Uterus (tissue), 4 donors: ENCODE measurements around the gene YARS2. TPM values are rescaled to one million over a fixed set of nuclear protein-coding genes. Genes with fewer than 3 reads are reported as not detected.

Experiments used
- DNase-seq, 2 donors: peaks; one replicate each; pipeline ENCODE4 v3.0.0-alpha.2; 2019 to 2020
- H3K27ac ChIP-seq, 2 donors: fragments of 200-600 bp; sonication (generic); 1 replicate in 1 of 2; 2 replicates in 1 of 2; pipeline ENCODE4 v1.5.1; 2016 to 2018
- H3K27me3 ChIP-seq, 2 donors: fragments of 200-600 bp; sonication (generic); one replicate each; pipeline ENCODE4 v1.5.1; 2018 to 2019; ENCODE audit warnings: control low read depth in 1 of 2
- H3K36me3 ChIP-seq, 2 donors: fragments of 200-600 bp; sonication (generic); one replicate each; pipeline ENCODE4 v1.5.1; 2019; ENCODE audit warnings: control low read depth in 1 of 2
- H3K4me1 ChIP-seq, 2 donors: fragments of 200-600 bp; sonication (generic); one replicate each; pipeline ENCODE4 v1.5.1; 2018 to 2019; ENCODE audit warnings: control low read depth in 1 of 2
- H3K4me3 ChIP-seq, 2 donors: fragments of 200-600 bp; sonication (generic); 1 replicate in 1 of 2; 2 replicates in 1 of 2; pipeline ENCODE4 v1.5.1; 2018 to 2019; ENCODE audit warnings: mild to moderate bottlenecking in 1 of 2
- H3K9me3 ChIP-seq, 2 donors: fragments of 200-600 bp; sonication (generic); one replicate each; pipeline ENCODE4 v1.5.1; 2019; ENCODE audit warnings: control low read depth in 1 of 2
- CTCF ChIP-seq, 4 experiments: fragments of 200-600 bp in 2 of 4; fragments of 450-650 bp in 2 of 4; sonication (generic) in 2 of 4; IDR thresholded peaks; one replicate each; pipeline ENCODE4 v1.5.1; 2016 to 2019; ENCODE audit warnings: antibody characterized with exemption in 4 of 4, mild to moderate bottlenecking in 2 of 4, moderate library complexity in 1 of 4
- POLR2A ChIP-seq, 2 donors: fragments of 450-650 bp; IDR thresholded peaks; one replicate each; pipeline ENCODE4 v1.6.1; 2016; ENCODE audit warnings: antibody characterized with exemption in 2 of 2, mild to moderate bottlenecking in 1 of 2, moderate library complexity in 1 of 2
- intact Hi-C: fragments of 100-400 bp; cut with DNase I; formaldehyde crosslinking; loops from one replicate; pipeline ENCODE4 v1.15.1; 2023; ENCODE audit warnings: low total_unique reads
- total RNA-seq, 4 donors: library from RNA; depleted of rRNA in 3 of 4; stranded (reverse); fragments of >200 nt in 3 of 4; gene quantifications; one replicate each; pipeline versions ENCODE4 v1.1.0 to v1.2.4, GENCODE V29; 2014 to 2023
- donor health status: DM: yes; HTN: yes; CAD: no.

The YARS2 gene
- total RNA-seq, 4 donors from 2014 or later: 14.3 to 40.0 (median 15.2) TPM

- no peaks in the 10 kb centered on the region for H3K36me3 ChIP-seq
- no peaks in the 10 kb centered on the region for H3K4me1 ChIP-seq
- intact Hi-C loops: no loop called here
- no peaks in the 10 kb centered on the region for H3K27me3 ChIP-seq
- peak; percentile 20 to 50 (median 46) for TF ChIP-seq CTCF (IDR thresholded peaks at IDR 0.05)
- TF ChIP-seq POLR2A (IDR thresholded peaks at IDR 0.05): no peak
- DNase-seq: peak; percentile 36 to 55
- H3K9me3 ChIP-seq: no peaks in the 10 kb centered on the region
- H3K27ac ChIP-seq: peak overlapping the region; percentile 89 to 96
- peak overlapping the region; percentile 69 to 87 for H3K4me3 ChIP-seq
Measured at GRCh38 chr12:32755051-32755653, 545 bp downstream of the YARS2 start.

DNA sequence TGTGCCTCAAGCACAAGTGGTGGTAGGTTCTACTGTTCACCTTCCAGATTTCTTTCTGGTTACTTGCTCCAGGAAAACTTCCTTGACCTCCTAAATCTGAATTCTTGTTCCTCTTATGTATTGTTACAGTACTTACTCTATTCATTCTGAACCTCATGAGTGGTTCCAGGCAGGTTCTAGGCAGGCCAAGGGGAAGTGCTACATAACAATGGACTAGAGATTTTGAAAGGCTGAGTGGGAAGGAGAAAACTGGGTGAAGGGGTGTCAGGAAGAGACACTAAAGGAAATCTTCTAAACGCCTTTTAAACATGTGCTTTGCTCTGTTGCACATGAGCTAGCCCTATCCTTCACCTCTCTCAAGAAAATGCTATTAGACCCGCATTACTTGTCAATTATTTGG lies 1.6 kb downstream of the YARS2 start:
- TF ChIP-seq POLR2A (IDR thresholded peaks at IDR 0.05): no peak
- no peak for TF ChIP-seq CTCF (IDR thresholded peaks at IDR 0.05)
- H3K36me3 ChIP-seq: no peaks in the 10 kb centered on the region
- no peak overlapping the region for H3K27ac ChIP-seq
- H3K4me1 ChIP-seq: no peaks in the 10 kb centered on the region
- intact Hi-C loops: no loop called here
- no peaks in the 10 kb centered on the region for H3K9me3 ChIP-seq
- H3K4me3 ChIP-seq: no peak overlapping the region
- H3K27me3 ChIP-seq: no peaks in the 10 kb centered on the region
- DNase-seq: no peak

DNA sequence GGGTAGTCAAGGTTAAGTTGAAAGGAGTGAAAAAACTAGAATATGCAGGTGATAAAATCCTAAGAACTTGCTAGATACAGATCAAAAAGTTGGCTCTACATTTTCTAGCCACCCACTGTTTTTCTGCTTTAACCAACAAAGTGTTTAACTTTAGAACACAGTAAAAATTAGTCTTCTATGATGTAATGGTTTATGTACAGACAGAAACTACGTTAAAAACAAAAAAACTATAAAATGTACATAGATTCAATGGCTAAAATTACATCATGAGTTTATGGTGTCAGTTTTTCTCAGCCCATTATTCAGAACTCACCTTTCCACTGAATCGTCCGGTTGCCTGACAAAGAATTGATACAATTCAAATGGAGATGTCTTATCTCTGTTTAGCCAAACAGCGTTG lies 2.1 kb downstream of the YARS2 start:
- Histone ChIP-seq H3K9me3 (no peaks in the 10 kb centered on the region), H3K36me3 (no peaks in the 10 kb centered on the region), H3K27ac (no peak overlapping the region), H3K27me3 (no peaks in the 10 kb centered on the region), H3K4me1 (no peaks in the 10 kb centered on the region), H3K4me3 (no peak overlapping the region)
- intact Hi-C loops: no loop called here
- no peak for DNase-seq
- TF ChIP-seq CTCF (IDR thresholded peaks at IDR 0.05) (no peak), POLR2A (IDR thresholded peaks at IDR 0.05) (no peak)

DNA sequence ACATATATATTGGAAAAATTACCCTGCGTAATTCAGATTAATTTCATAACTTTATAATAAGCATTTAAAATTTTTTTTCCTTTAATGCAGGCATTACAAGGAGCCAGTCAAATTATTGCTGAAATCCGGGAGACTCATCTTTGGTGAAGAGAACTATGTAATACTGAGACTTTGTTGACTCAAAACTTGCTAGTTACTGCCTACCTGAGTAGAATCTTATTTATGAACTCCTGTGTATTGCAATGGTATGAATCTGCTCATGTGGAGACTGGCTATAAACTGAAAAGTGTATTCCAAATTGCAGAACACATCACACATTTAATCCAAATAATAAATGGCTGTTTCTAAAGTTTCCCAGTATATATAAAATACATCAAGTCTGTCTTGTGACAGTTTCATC lies 12.4 kb downstream of the YARS2 start:
- Histone ChIP-seq H3K27ac (no peak overlapping the region), H3K36me3 (peaks cover 0 to 2% of the 10 kb centered on the region in 2 donors), H3K4me1 (no peaks in the 10 kb centered on the region), H3K27me3 (no peaks in the 10 kb centered on the region), H3K9me3 (no peaks in the 10 kb centered on the region), H3K4me3 (no peak overlapping the region)
- no peak for DNase-seq
- intact Hi-C loops: no loop called here
- TF ChIP-seq POLR2A (IDR thresholded peaks at IDR 0.05): no peak
- TF ChIP-seq CTCF (IDR thresholded peaks at IDR 0.05): no peak

DNA sequence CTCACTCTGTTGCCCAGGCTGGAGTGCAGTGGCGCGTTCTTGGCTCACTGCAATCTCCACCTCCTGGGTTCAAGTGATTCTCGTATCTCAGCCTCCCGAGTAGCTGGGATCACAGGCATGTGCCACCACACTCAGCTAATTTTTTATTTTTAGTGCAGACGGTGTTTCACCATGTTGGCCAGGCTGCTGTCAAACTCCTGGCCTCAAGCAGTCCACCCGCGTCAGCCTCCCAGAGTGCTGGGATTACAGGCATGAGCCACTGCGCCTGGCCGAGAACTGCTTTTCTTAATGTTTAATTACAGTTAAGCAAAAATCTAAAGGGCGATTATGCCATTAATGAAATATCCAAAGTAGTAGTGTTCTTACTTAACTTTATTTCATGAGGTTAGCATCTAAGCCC lies 13.6 kb downstream of the YARS2 start:
- no peaks in the 10 kb centered on the region for H3K4me1 ChIP-seq

More for the DNA sequence above, 13.6 kb downstream of the YARS2 start:
- no peak overlapping the region for H3K4me3 ChIP-seq
- H3K9me3 ChIP-seq: no peaks in the 10 kb centered on the region
- H3K27ac ChIP-seq: no peak overlapping the region
- no peak for DNase-seq
- H3K27me3 ChIP-seq: no peaks in the 10 kb centered on the region
- H3K36me3 ChIP-seq: peaks cover 0 to 2% of the 10 kb centered on the region in 2 donors
- intact Hi-C loops: no loop called here
- TF ChIP-seq CTCF (IDR thresholded peaks at IDR 0.05) (no peak), POLR2A (IDR thresholded peaks at IDR 0.05) (no peak)
